Osteocyte (in vitro differentiated cells): ENCODE results near the gene ACAN. TPM values are rescaled to one million over a fixed set of nuclear protein-coding genes. Genes with fewer than 3 reads are reported as not detected.
A peak's percentile ranks its signal among the peaks of the same experiment; 100 is the strongest.

ENCODE experiments used
- DNase-seq: peaks from one replicate; pipeline ENCODE4 v3.0.0; 2021; ENCODE audit warnings: mixed read lengths; ENCODE audit not compliant: unreplicated experiment; ENCODE audit errors: extremely low spot score
- H3K27ac Mint-ChIP-seq: one replicate; pipeline ENCODE4 v1.8.0; 2021; ENCODE audit warnings: mild to moderate bottlenecking, mixed read lengths; ENCODE audit not compliant: unreplicated experiment
- H3K27me3 Mint-ChIP-seq: one replicate; pipeline ENCODE4 v1.8.0; 2021; ENCODE audit warnings: mixed read lengths; ENCODE audit not compliant: unreplicated experiment
- H3K36me3 Mint-ChIP-seq: one replicate; pipeline ENCODE4 v1.8.0; 2021; ENCODE audit warnings: mixed read lengths; ENCODE audit not compliant: unreplicated experiment
- H3K4me1 Mint-ChIP-seq: one replicate; pipeline ENCODE4 v1.8.0; 2021; ENCODE audit warnings: mixed read lengths; ENCODE audit not compliant: unreplicated experiment
- H3K4me3 Mint-ChIP-seq: one replicate; pipeline ENCODE4 v1.8.0; 2021; ENCODE audit warnings: mild to moderate bottlenecking, moderate library complexity, mixed read lengths; ENCODE audit not compliant: unreplicated experiment
- H3K9me3 Mint-ChIP-seq: one replicate; pipeline ENCODE4 v1.8.0; 2021; ENCODE audit warnings: mixed read lengths; ENCODE audit not compliant: unreplicated experiment
- CTCF ChIP-seq: fragments of 200-600 bp; sonication (generic); IDR thresholded peaks from 2 replicates; pipeline ENCODE4 v1.5.0; 2021; ENCODE audit warnings: antibody characterized with exemption, mild to moderate bottlenecking, moderate library complexity
- total RNA-seq: library from RNA; stranded (reverse); gene quantifications from 2 replicates; pipeline ENCODE4 v1.2.1, GENCODE V29; 2021

The ACAN gene
- total RNA-seq, 1 donor from 2014 or later: 11.6 TPM

- no peak for DNase-seq
- Mint-ChIP-seq H3K4me3 (no peak overlapping the region), H3K27me3 (peaks cover 47% of the 10 kb centered on the region)
These were observed 3.2 kb upstream of the ACAN start for GRCh38 chr15:88800026-88800425.

GRCh38 chr15:88800738-88801137 lies 2.5 kb upstream of the ACAN start:
- Mint-ChIP-seq H3K4me1 (peaks cover 9% of the 10 kb centered on the region), H3K4me3 (no peak overlapping the region), H3K27ac (no peak overlapping the region), H3K27me3 (peaks cover 52% of the 10 kb centered on the region), H3K9me3 (no peaks in the 10 kb centered on the region), H3K36me3 (no peaks in the 10 kb centered on the region)
- no peak for DNase-seq
- TF ChIP-seq CTCF: no peak

More at GRCh38 chr15:88800026-88800425, 3.2 kb upstream of the ACAN start:
- Mint-ChIP-seq H3K4me1 (peaks cover 9% of the 10 kb centered on the region), H3K36me3 (no peaks in the 10 kb centered on the region), H3K9me3 (no peaks in the 10 kb centered on the region), H3K27ac (no peak overlapping the region)
- TF ChIP-seq CTCF: no peak

GRCh38 chr15:88802250-88802990 lies 816 bp upstream of the ACAN start:
- Mint-ChIP-seq H3K36me3 (no peaks in the 10 kb centered on the region), H3K27me3 (peaks cover 51% of the 10 kb centered on the region)
- DNase-seq: no peak

GRCh38 chr15:88802991-88803240 lies 320 bp upstream of the ACAN start:
- H3K36me3 Mint-ChIP-seq: no peaks in the 10 kb centered on the region
- no peak for TF ChIP-seq CTCF
- no peak overlapping the region for H3K27ac Mint-ChIP-seq
- peaks cover 48% of the 10 kb centered on the region for H3K27me3 Mint-ChIP-seq
- H3K4me1 Mint-ChIP-seq: peaks cover 9% of the 10 kb centered on the region
- no peak for DNase-seq
- H3K4me3 Mint-ChIP-seq: peak overlapping the region; percentile 83
- H3K9me3 Mint-ChIP-seq: no peaks in the 10 kb centered on the region

More at GRCh38 chr15:88802250-88802990, 816 bp upstream of the ACAN start:
- Mint-ChIP-seq H3K4me1 (peaks cover 9% of the 10 kb centered on the region), H3K4me3 (peak overlapping the region; percentile 83), H3K27ac (no peak overlapping the region), H3K9me3 (no peaks in the 10 kb centered on the region)
- no peak for TF ChIP-seq CTCF

GRCh38 chr15:88803920-88804247 lies 648 bp downstream of the ACAN start:
- H3K36me3 Mint-ChIP-seq: no peaks in the 10 kb centered on the region
- no peak overlapping the region for H3K27ac Mint-ChIP-seq
- no peak for DNase-seq
- peaks cover 47% of the 10 kb centered on the region for H3K27me3 Mint-ChIP-seq
- H3K9me3 Mint-ChIP-seq: no peaks in the 10 kb centered on the region
- TF ChIP-seq CTCF: no peak
- peak overlapping the region; percentile 64 for H3K4me3 Mint-ChIP-seq
- H3K4me1 Mint-ChIP-seq: peaks cover 9% of the 10 kb centered on the region
